HG03103 (cell line): Measurements from ENCODE around the gene RHPN2.
"Not testable (repeated sequence)": the region's sequence is repeated elsewhere in the genome, so short reads cannot be mapped to it uniquely, and the experiment has no call there.

Experiments
- ATAC-seq: cut with Tn5 transposase; IDR thresholded peaks from one replicate; pipeline ENCODE4 v1.9.1; 2021; ENCODE audit warnings: low read depth; ENCODE audit not compliant: unreplicated experiment

RHPN2 gene

GRCh38 chr19:33035461-33035860 is 29.2 kb downstream of the RHPN2 start:
- ATAC-seq, result no peak

- ATAC-seq, result no peak
Measured at GRCh38 chr19:33032218-33032781, 32.4 kb downstream of the RHPN2 start.

GRCh38 chr19:33029746-33030303 is 34.9 kb downstream of the RHPN2 start:
- ATAC-seq, result no peak

GRCh38 chr19:33026602-33027001 is 38.1 kb downstream of the RHPN2 start:
- not testable (repeated sequence) for ATAC-seq

GRCh38 chr19:33025468-33026238 is 39.0 kb downstream of the RHPN2 start:
- ATAC-seq, result not testable (repeated sequence)

GRCh38 chr19:33024398-33024797 is 40.3 kb downstream of the RHPN2 start:
- ATAC-seq, result no peak

GRCh38 chr19:33022472-33023116 is 42.1 kb downstream of the RHPN2 start:
- no peak for ATAC-seq

- ATAC-seq, result not testable (repeated sequence)
Measured at GRCh38 chr19:33010891-33011290, 53.8 kb downstream of the RHPN2 start.

GRCh38 chr19:33008738-33009137 is 56.0 kb downstream of the RHPN2 start:
- ATAC-seq, result no peak

- ATAC-seq, result no peak
Measured at GRCh38 chr19:33005440-33005839, 59.2 kb downstream of the RHPN2 start.

GRCh38 chr19:33003424-33004024 is 61.2 kb downstream of the RHPN2 start:
- ATAC-seq, result not testable (repeated sequence)

GRCh38 chr19:33002126-33002865 is 62.4 kb downstream of the RHPN2 start:
- not testable (repeated sequence) for ATAC-seq

- ATAC-seq, result no peak
Measured at GRCh38 chr19:33000910-33001309, 63.8 kb downstream of the RHPN2 start.

- no peak for ATAC-seq
Measured at GRCh38 chr19:33000510-33000909, 64.2 kb downstream of the RHPN2 start.

- no peak for ATAC-seq
Measured at GRCh38 chr19:32998722-32999121, 66.0 kb downstream of the RHPN2 start.

- ATAC-seq, result no peak
Measured at GRCh38 chr19:32997716-32998355, 66.9 kb downstream of the RHPN2 start.

- not testable (repeated sequence) for ATAC-seq
Measured at GRCh38 chr19:32997061-32997464, 67.6 kb downstream of the RHPN2 start.

GRCh38 chr19:32995966-32996365 is 68.7 kb downstream of the RHPN2 start:
- not testable (repeated sequence) for ATAC-seq

- no peak for ATAC-seq
Measured at GRCh38 chr19:32988724-32989123, 76.0 kb downstream of the RHPN2 start.

- not testable (repeated sequence) for ATAC-seq
Measured at GRCh38 chr19:32988254-32988653, 76.4 kb downstream of the RHPN2 start.
